MM.1S (cell line): Measurements from ENCODE around the gene ZDHHC22.

Experiments used
- CTCF ChIP-seq: fragments of 300-600 bp; sonication (generic); IDR thresholded peaks from 2 replicates; pipeline ENCODE4 v1.5.1; 2016; ENCODE audit warnings: antibody characterized with exemption, low read length, mixed read lengths
- EZH2 ChIP-seq: fragments of 300-600 bp; sonication (generic); optimal IDR thresholded peaks from 2 replicates; pipeline ENCODE3; 2017; ENCODE audit warnings: low read depth, mild to moderate bottlenecking, antibody characterized with exemption, low read length, mixed read lengths
- EZH2phosphoT487 ChIP-seq: fragments of 300-600 bp; sonication (generic); IDR thresholded peaks from 2 replicates; pipeline ENCODE4 v1.6.1; 2018; ENCODE audit warnings: antibody characterized with exemption, low read length

DNA sequence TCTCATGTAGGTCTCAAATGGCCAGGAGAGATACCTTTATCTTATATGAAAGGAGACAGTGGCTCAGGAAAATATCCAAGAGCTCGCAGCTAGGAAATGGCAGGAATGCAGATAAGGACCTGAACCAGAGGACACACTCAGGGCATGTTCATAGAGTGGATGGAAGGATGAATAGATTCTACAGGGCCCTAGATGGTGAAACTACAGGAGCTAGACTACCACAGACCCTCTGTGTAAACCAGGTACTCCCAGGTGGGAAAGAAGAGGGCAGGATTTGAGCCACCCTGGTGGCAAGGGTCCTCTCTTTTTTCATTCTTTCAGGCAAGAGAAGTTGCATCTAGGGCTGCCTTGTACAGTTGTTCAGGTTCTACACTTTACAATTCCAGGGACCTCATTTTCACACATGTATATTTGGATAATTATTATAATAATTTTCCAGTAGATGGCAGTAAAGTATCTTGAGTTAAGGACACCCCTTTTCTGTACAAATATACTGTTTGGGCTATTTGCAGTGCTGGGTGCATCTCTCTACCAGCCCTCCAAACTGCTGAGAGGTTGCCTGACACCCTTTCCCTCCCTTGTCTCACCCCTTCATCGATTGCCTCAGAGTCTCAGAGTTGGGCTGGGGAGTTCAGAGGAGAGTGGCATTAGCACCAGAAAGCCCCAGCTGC, 10.5 kb upstream of the ZDHHC22 start:
- TF ChIP-seq CTCF = no peak; the same call in 1 of the 2 replicates
- no peak for TF ChIP-seq EZH2phosphoT487
- no peak for TF ChIP-seq EZH2
